GM21526 (cell line): ENCODE data around the gene PKD1.

Source experiments
- ATAC-seq: cut with Tn5 transposase; IDR thresholded peaks from one replicate; pipeline ENCODE4 v1.9.1; 2021; ENCODE audit warnings: moderate library complexity; ENCODE audit not compliant: unreplicated experiment, low FRiP score

Gene PKD1

DNA sequence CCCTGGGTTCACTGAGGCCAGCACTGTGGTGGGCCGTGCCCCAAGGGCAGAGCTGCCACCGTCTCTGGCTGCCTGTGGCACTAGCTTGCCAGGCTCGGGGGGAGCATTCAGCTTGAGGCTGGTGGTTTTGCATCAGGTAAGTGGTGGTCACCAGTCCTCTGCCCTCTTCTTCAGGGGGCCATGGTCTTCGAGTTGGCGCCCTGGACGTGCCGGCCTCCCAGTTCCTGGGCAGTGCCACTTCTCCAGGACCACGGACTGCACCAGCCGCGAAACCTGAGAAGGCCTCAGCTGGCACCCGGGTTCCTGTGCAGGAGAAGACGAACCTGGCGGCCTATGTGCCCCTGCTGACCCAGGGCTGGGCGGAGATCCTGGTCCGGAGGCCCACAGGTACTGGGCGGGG, 55.7 kb downstream of the PKD1 start:
- ATAC-seq: no peak

DNA sequence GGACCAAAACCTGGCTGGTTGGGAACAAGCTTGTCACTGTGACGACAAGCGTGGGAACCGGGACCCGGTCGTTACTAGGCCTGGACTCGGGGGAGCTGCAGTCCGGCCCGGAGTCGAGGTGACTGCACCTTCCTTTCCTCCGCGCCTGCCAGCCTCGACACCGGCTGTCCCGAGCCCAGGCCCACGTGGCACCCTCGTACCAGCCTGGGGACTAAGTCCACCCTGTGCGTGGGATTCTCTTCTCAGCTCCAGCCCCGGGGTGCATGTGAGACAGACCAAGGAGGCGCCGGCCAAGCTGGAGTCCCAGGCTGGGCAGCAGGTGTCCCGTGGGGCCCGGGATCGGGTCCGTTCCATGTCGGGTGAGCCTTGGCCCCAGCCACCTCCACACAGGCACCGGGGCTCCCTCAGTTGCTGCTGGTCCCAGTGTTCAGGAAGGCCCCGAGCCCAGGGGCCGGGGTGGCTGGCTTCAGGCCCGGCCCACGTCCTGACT, 56.3 kb downstream of the PKD1 start:
- no peak for ATAC-seq

GRCh38 chr16:2078691-2079090, 57.0 kb downstream of the PKD1 start:
- no peak for ATAC-seq

GRCh38 chr16:2078096-2078495, 57.6 kb downstream of the PKD1 start:
- no peak for ATAC-seq

GRCh38 chr16:2077696-2078095, 58.0 kb downstream of the PKD1 start:
- no peak for ATAC-seq

GRCh38 chr16:2077016-2077415, 58.7 kb downstream of the PKD1 start:
- no peak for ATAC-seq

- ATAC-seq: no peak
Observed at GRCh38 chr16:2076072-2076865, 59.4 kb downstream of the PKD1 start.

DNA sequence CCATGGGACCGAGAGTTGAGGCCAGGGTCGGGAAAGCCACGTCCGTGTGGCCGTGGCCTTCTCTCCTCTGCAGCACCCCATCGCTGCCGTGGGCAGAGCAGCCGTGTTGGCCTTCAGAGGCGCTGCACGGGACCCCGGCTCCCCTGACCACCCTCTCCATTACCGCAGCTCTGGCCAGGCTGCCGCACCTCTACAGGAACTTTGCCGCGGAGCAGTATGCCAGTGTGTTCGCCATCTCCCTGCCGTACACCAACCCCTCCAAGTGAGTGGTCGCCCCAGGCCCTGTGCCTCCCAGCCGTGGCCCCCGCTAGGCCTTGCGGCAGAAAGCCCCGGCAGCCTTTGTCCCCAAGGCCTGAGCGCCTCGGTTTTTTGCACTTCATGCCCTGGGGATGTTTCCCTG, 60.1 kb downstream of the PKD1 start:
- no peak for ATAC-seq

- no peak for ATAC-seq
Observed at GRCh38 chr16:2074071-2074470, 61.6 kb downstream of the PKD1 start.

- no peak for ATAC-seq
Observed at GRCh38 chr16:2072926-2073325, 62.8 kb downstream of the PKD1 start.

GRCh38 chr16:2071454-2072202, 64.1 kb downstream of the PKD1 start:
- no peak for ATAC-seq

DNA sequence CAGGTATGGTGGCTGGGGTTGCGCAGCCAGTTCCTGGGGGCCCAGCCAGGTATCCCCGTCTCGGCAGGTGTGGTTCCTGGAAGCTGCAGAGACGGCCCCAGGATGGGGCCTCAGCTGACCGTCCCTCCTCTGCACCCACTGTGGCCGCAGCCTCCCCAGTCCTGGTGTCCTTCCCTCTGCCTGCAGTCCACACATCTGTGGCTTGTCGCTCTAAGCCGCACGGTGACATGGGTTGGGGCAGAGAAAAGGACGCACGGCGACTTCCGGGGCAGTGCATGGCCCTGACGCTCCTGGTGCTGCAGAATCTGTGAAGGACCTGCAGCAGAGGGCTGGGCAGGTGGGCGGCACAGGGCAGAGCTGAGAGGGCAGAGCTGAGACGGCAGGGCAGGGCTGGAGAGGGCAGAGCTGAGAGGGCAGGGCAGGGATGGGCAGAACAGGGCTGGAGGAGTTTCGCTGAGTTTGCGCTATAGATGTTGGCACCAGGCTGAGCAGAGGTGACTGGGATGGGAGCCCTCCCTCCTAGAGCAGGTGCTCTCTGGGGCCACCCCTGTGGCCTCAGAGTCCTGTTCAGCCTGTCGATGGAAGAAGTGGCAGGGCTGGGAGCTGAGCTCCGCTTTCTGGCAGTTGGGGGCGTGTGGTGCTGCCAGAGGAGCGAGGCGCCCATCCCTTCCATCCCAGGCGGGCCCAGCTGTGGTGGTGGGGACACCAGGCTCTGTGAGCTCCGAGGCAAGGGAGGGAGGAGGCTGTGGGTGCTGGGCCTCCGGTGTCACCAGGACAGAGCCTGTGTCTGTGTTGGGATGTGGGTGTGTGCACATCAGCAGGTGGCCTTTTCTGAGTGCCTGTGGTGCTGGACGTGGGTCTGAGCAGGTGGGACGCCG, 64.9 kb downstream of the PKD1 start:
- no peak for ATAC-seq

- ATAC-seq: no peak
Observed at GRCh38 chr16:2066139-2066538, 69.6 kb downstream of the PKD1 start.

DNA sequence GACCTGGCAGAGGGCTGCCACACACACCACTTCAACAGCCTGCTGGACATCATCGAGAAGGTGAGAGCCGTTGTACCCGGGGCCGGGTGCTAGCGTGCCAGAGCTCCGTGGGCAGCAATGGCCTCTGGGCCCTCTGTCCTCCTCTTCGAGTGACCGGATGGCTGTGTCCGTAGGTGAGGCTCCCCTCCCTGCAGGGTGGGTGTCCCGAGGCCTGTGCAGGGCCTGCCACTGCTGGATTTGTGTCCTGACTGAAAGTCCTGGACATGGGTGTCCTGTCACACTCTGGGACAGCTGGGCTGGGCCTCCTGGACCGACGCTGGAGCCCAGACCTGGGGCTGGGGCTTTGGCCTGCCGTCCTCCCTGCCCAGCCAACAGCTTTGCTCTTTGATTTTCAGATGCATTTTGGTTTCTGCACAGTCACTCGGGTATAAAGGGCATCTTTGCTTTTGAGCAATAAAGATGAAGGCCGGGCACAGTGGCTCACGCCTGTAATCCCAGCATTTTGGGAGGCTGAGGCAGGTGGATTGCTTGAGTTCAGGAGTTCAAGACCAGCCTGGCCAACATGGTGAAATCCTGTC, 71.2 kb downstream of the PKD1 start:
- ATAC-seq: no peak

GRCh38 chr16:2063861-2064260, 71.8 kb downstream of the PKD1 start:
- no peak for ATAC-seq

- no peak for ATAC-seq
Observed at GRCh38 chr16:2062801-2063200, 72.9 kb downstream of the PKD1 start.

GRCh38 chr16:2061526-2061925, 74.2 kb downstream of the PKD1 start:
- no peak for ATAC-seq

DNA sequence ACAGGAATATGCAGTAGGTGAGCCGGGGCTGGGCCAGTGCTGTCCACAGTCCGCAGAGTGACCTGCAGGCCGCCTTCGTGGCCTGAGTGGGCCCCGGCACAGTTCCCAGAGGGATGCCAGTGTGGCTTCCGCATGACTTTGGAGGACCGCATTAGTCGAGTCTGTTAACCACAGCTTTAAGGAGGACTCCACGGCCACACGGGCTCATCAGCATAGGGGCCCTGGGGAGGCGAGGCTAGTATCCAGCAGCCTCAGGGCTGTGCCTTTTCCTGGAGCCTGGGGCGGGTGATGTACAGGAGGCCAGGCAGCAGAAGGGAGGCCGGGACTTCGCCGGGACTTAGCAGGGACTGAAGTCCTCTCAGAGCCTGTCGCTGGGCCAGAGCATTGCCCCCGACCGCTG, 74.7 kb downstream of the PKD1 start:
- no peak for ATAC-seq

- no peak for ATAC-seq
Observed at GRCh38 chr16:2060346-2060745, 75.4 kb downstream of the PKD1 start.

DNA sequence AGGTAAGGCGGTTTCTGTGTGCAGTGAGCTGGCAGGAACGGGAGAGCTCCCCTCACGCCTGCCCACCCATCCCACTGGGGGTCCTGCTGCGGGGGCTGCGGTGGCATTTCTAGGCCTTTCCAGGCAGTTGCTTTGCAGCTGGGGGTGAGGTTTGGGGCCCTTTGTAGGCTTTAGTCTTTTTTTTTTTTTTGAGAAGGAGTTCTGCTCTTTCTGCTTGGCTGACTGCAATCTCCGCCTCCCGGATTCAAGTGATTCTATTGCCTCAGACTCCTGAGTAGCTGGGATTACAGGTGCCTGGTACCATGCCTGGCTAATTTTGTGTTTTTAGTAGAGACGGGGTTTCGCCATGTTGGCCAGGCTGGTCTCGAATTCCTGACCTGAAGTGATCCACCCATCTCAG, 76.8 kb downstream of the PKD1 start:
- no peak for ATAC-seq

GRCh38 chr16:2058420-2058819, 77.3 kb downstream of the PKD1 start:
- no peak for ATAC-seq
